Measurements from ENCODE around the gene UCHL5. TPM values are rescaled to one million over a fixed set of nuclear protein-coding genes. Genes with fewer than 3 reads are reported as not detected.
A peak's percentile ranks its signal among the peaks of the same experiment; 100 is the strongest.
"Not testable (repeated sequence)": the region's sequence is repeated elsewhere in the genome, so short reads cannot be mapped to it uniquely, and the experiment has no call there.

UCHL5 gene
- total RNA-seq, 1 donor = 7.8 TPM

DNA sequence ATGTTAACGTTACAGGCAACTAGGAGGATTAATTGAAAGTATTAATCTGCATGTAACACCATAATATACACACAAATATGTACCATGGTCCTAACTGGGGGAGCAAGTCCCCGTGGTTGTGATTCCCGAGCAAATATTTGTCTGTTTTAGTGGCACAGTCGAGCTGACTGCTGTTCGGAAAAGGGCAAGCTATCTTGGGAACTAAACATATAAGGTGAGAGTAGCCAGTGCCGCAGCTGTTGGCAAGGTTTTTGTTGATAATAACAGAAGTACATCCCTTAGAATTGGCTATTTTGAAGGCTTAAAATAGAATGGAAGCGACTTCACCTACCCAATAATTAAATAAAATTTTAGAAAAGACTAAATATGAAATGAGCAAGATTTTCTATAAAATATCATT lies 45.5 kb downstream of the UCHL5 start:
- no peak for DNase-seq (ENCODE audit: low read depth in 2 of 3, low spot score in 2 of 3)

DNA sequence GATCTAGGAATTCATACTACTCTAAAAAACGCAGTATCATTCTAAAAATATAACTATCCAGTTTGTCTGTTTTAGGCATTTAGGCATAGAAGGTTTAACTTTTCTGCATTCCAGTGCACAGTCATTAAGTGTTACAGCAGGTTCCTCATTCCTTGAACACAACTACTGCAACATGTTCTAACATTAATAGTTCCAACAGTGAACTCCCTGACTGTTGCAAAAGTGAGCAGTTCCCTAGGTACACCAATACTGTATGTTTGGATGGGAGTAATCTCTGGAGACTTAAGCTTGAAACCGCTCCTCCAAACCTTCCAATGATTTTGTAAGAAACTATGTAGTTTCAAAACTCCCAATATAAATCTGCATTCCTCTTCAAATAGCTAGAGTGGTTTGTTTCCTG lies 46.2 kb downstream of the UCHL5 start:
- DNase-seq (ENCODE audit: low read depth in 2 of 3, low spot score in 2 of 3) = peak in 1 of 3 donors; percentile 3

DNA sequence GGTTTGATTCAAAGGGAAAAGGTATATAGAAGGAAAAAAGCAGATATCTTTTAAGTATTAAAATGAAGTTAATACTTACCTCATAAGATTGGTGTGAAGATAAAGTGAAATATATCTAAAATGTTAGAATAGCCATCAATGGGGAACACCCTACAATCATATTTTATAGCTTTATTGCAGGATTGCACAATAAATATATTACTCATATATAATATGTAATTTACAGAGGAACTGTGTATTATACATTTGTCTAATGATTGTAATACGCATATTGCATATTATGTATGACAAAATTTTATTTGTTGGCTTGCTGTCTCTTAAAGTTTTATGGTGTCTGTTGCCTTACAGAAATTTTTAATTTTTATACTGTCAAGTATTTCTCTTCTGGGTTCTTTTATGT lies 47.8 kb downstream of the UCHL5 start:
- no peak for DNase-seq (ENCODE audit: low read depth in 2 of 3, low spot score in 2 of 3)

DNA sequence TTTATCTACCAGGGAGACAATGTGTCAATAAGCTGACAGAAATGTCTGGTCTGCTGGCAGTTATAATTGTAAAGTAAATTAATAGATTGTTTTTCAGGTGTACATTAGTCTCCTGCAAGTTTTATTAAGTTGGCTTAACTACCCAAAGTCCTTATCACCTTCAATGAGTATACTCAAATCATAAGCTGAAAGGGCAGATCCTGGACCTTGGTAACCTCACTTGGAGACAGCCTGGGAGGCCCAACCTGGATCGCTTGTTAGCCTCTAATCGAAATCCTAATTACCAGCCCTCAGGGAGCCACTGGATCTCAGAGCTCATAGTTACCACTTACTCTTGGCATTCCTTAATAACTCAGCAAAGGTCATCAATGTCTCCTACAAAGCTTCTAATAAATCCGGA lies 49.7 kb downstream of the UCHL5 start:
- no peak for DNase-seq (ENCODE audit: low read depth in 2 of 3, low spot score in 2 of 3)

DNA sequence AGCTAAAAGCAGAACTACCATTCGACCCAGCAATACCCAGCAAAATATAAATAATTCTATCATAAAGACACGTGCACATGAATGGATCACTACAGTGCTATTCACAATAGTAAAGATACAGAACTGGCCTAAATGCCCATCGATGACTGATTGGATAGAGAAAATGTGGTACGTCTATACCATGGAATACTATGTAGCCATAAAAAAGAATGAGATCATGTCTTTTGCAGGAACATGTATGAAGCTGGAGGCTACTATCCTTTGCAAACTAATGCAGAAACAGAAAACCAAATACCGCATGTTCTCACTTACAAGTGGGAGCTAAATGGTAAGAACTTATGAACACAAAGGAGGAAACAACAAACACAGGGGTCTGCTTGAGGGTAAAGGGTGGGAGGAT lies 53.4 kb downstream of the UCHL5 start:
- DNase-seq (ENCODE audit: low read depth in 2 of 3, low spot score in 2 of 3) = no peak

DNA sequence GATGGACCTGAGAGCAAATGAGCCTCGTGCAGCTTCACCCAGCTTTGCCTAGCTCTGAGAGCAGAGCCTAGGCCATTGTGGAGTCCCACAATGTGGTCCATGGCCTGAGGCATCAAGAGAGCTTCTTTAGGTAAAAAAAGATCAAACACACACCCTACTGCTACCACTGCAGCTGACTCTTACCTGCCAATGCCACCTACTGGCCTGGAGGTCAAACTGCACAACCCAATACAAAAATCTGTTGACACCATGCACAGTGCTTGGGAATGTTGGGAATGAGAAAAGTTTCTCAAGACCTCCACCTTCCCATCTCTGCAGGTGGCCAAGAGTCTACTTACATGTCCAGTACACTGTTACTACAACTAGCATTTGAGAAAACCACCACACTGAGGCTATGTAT lies 60.6 kb downstream of the UCHL5 start:
- no peak for DNase-seq (ENCODE audit: low read depth in 2 of 3, low spot score in 2 of 3)

DNA sequence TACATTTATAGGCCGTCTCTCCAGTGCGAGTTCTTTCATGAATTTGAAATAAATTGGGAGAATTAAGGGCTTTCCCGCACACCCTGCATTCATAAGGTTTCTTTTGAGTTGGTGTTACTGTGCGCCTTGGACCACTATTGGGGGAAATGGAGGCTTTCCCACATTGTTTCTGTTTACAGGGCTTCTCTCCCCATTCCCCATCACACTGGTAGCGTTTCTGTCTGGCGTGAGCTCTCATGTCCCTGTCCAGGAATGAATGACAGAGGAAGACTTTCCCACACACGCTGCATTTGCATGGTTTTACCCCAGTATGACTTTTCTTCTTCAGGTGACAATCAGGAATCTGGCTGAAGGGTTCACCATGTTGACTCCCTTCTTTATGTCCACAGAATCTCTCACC lies 65.0 kb downstream of the UCHL5 start:
- no peak for DNase-seq (ENCODE audit: low read depth in 2 of 3, low spot score in 2 of 3)

DNA sequence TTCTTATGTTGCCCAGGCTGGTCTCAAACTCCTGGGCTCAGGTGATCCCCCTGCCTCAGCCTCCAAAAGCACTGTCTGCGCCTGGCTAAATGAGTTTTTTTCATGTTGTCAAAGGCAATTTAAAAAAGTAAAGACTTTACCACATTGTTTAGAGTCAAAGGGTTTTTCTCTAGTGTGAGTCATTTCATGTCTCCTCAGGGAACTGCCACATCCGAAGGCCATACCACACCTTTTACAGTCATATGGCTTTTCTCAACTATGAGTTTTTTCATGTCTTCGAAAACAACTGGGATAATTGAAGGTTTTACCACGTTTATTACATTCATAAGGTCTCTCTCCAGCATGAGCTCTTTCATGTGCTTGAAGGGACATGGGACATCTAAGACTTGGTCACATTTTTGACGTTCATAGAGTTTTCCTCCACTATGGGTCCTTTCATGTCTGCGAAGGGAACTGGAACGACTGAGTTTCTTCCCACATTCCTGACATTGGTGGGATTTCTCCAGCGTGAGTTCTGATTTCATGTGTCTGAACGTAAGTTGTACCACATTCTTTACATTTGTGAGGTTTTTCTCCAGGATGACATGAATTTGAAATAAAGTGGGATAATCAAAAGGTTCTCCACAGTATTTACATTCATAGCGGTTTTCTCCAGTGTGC lies 65.6 kb downstream of the UCHL5 start:
- no peak for DNase-seq (ENCODE audit: low read depth in 2 of 3, low spot score in 2 of 3)

DNA sequence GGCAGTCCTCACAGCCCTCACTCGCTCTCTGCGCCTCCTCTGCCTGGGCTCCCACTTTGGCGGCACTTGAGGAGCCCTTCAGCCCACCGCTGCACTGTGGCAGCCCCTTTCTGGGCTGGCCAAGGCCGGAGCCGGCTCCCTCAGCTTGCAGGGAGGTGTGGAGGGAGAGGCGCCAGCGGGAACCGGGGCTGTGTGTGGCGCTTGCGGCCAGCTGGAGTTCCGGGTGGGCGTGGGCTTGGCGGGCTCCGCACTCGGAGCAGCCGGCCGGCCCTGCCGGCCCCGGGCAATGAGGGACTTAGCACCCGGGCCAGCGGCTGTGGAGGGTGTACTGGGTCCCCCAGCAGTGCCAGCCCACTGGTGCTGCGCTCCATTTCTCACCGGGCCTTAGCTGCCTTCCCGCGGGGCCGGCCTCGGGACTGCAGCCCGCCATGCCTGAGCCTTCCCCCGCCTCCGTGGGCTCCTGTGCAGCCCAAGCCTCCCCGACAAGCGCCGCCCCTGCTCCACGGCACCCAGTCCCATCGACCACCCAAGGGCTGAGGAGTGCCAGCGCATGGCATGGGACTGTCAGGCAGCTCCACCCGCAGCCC lies 72.3 kb downstream of the UCHL5 start:
- DNase-seq (ENCODE audit: low read depth in 2 of 3, low spot score in 2 of 3) = not testable (repeated sequence)

DNA sequence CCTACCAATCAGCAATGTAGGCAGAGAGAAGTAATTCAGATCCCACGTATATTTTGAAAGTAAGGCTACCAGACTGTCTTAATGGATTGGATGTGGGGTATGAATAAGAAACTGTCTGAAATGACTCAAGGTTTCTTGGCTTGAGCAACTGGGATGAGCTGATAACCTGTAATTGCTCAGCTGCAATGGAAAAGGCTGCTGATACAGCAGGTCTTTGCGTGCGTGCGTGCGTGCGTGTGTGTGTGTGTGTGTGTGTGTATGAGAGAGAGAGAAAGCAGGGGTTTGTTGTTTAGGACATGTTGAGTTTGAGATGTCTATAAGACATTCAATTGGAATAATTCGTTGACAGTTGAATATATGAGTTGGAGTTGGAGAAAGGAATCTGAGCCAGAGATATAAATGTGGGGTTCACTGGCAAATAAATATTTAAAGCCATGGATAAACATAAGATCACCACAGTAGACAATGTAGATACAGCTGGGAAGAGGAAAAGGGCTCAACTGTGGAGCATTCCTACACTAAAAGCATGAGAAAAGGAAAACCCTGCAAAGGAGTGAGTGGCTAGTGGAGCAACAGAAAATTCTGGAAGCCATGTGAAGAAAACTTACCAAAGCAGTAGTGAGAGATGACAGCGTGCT lies 72.9 kb downstream of the UCHL5 start:
- no peak for DNase-seq (ENCODE audit: low read depth in 2 of 3, low spot score in 2 of 3)

DNA sequence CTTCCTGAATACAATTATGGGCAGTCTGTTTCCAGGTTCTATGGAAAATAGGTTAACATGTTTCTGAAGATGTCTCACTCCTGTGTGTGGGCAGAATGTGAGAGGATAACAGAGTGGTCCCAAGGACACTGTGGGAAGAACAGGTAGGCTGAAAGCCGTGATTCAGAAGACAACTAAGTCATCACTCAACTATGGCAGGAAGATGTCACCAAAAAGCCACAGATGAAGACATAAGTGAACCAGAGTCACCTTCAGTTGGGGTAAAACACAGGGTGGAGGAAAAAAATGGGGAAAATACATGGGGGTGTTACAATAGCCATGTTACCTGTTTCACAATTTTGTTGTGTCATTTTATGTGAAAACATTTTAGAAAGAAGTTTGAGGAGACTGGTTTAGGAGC lies 75.1 kb downstream of the UCHL5 start:
- no peak for DNase-seq (ENCODE audit: low read depth in 2 of 3, low spot score in 2 of 3)

DNA sequence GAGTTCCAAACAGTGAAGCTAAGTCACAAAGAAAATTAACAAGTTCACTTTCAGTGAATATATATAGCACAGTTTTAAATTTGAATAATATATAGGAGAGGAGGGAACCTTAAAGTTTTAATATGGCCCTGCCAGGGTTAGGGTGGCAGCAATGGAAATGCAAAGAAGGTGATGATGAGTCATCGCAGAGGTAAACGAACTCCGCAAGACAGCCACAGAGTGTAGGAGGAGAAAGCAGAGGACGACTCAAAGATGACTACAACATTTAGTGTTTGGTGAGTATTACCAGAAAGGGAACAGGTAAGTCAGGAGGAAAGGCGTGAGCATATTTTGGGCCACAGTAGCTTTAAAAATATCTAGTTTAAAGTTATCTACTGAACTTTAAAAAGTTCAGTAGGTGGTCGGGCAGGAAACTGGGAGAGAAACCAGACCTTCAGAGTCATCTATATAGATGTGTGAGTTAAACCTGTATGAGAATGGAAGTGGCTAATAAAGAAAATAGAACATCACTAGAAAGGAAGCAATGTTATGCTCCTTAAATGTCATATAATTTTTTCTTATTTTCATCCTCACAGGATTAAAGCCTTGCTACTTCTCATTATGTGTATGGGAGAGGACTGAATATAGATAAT lies 75.7 kb downstream of the UCHL5 start:
- DNase-seq (ENCODE audit: low read depth in 2 of 3, low spot score in 2 of 3) = no peak

DNA sequence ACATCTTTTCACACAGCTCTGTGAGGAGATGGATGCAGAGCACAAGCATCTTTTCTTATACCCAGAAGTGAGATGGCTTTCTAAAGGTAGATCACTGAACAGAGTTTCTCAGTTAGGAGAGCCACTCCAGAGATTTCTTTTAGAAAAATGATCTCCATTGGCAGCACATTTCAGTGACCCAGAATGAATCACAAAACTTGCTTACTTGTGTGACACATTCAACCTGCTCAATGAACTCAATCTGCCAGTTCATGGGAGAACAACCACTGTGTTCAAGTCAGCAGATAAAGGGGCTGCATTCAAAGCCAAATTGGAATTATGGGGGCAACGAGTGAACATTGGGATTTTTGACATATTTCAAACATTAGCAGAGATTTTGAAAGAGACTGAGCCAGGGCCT lies 78.3 kb downstream of the UCHL5 start:
- no peak for DNase-seq (ENCODE audit: low read depth in 2 of 3, low spot score in 2 of 3)

DNA sequence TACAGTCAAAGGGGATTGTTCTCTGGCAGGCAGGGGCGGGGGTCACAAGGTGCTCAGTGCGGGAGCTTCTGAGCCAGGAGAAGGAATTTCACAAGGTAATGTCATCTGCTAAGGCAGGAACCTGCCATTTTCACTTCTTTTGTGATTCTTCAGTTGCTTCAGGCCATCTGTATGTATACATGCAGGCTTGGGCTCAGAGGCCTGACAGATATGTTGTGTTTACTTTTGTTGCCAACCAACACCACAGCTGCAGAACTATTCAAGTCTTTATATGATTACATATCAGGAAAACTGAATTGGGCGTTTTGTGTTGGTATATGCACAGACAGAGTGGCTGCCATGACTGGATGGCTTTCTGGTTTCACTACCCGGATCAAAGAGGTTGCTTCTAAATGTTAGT lies 78.8 kb downstream of the UCHL5 start:
- not testable (repeated sequence) for DNase-seq (ENCODE audit: low read depth in 2 of 3, low spot score in 2 of 3)

DNA sequence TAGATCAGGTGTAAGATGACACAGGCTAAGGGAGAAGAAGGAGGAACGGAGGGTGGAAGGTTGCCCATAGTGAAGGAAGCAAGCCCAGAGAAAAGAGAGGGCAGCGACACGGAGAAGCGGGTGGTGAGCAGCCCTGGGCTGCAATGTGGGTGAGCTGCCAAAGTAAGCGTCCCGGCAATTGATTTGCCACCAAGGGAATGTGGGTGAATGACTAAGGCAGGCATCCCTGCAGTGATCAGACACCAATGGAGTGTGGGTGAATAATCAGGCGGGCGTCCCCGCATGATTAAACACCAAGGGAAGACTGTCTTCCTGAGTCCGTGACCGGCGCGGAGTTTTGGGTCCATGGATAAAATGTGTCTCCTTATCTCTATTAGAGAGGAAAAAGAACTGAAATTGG lies 79.6 kb downstream of the UCHL5 start:
- no peak for DNase-seq (ENCODE audit: low read depth in 2 of 3, low spot score in 2 of 3)

DNA sequence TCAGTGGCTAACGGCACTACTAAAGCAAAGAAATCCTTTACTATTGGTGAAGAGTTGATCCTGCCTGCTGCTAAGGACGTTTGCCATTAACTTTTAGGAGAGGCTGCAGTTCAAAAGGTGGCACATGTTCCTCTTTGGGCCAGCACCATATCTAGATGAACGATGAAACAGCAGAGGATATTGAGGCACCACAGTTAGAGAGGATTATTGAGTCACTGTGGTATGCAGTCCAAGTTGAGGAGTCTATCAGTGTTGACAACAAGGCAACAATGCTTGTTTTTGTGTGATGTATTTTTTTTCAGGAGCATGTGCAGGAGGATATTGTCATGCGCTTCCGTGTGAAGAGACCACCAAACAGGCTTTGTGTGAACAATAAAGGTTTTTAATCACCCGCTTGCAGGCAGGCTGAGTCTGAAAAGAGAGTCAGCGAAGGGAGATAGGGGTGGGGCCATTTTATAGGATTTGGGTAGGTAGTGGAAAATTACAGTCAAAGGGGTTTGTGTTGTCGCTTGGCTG lies 80.9 kb downstream of the UCHL5 start:
- DNase-seq (ENCODE audit: low read depth in 2 of 3, low spot score in 2 of 3) = no peak

DNA sequence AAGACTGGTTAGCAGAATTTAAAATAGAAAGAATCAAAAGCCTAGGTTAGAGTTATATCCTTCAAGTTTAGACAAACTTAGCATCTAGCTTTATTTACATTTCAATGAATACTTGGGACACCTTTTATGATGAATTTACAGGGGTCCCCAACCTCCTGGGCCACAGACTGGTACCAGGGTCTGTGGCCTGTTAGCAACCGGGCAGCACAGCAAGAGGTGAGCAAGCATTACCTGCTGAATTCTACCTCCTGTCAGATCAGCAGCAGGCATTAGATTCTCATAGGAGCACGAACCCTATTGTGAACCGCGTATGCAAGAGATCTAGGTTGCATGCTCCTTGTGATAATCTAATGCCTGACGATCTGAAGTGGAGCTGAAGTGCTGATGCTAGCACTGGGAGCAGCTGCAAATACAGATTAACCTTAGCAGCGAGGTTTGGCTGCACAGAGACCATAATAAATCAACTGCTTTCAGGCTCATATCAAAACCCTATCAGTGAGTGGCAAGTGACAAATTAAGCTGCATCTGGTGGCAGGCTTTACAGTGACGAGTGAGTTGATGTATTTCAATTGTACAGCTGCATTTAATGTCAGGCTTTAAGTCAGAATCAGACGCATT lies 82.0 kb downstream of the UCHL5 start:
- no peak for DNase-seq (ENCODE audit: low read depth in 2 of 3, low spot score in 2 of 3)

DNA sequence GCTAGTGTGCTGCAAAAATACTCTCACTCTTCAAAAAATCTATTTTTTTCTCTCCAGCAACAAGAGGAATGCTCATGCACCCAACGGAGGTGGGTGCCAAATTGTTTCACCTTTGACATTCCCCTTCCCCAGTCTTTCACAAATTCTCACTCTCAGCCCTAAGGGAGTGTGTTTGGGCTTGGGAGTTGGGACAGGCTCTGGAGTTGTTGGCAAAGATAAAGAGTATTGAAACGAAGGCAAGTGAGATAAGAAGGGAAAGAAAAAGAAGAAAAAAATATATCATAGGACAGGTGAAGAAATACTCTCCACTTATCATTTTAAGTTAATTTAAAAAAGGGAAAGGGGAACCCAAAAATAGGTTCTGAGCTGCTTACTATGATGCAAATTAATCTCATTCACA lies 82.6 kb downstream of the UCHL5 start:
- DNase-seq (ENCODE audit: low read depth in 2 of 3, low spot score in 2 of 3) = no peak

DNA sequence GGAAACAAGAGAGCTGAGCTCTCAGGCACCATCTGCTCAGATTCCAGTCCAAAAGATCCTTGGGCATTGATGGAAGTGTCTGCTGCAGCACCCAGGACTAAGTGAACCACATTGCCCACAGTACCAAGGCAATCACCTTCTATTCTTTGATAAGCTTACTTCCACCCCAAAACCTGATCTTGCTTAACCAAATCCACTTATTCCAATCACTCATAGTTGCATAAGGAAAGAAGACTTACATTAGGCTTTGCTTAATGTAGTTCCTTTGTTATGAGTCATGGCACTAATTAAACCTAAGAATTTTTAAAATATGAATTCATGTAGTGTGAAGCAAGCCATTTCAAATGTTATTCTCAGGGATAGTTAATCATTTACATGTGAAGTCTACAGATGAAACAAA lies 84.5 kb downstream of the UCHL5 start:
- no peak for DNase-seq (ENCODE audit: low read depth in 2 of 3, low spot score in 2 of 3)

DNA sequence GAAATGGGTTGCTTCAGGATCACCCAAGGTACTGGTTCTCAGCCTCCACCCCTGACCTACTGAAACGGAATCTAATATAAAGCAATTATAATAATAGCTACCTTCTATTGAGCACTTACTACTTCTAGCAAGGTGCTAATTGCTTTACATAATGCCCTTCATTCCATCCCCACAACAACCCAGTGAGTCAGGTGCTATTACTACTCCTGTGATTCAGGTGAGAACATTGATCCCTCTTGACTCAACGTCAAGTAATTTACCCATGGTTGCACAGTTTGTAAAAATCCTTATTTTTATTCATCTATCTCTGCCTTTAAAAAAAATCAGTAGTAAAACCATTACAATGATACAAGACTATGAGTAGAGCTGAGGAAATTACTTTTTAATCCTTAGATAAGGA lies 85.2 kb downstream of the UCHL5 start:
- DNase-seq (ENCODE audit: low read depth in 2 of 3, low spot score in 2 of 3) = no peak

DNA sequence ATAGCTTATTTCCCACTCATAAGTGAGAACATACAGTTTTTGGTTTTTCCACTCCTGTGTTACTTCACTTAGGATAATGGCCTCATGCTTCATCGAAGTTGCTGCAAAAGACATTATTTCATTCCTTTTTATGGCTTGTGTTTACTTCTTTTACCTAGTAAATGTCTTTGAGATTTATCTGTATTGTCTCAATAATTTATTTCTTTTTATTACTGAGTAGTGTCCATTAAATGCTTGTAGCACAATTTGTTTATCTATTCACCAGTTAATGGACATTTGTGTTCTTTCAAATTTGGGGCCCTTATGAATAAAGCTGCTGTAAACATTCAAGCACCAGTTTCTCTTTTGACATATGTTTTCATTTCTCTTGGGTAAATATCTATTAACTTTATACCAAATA lies 86.0 kb downstream of the UCHL5 start:
- DNase-seq (ENCODE audit: low read depth in 2 of 3, low spot score in 2 of 3) = no peak

All from hematopoietic multipotent progenitor cell (in vitro differentiated cells).